SH-SY5Y (cell line): ENCODE results near the gene ABCC4.

Experiments used
- GATA2 ChIP-seq: IDR thresholded peaks from 2 replicates; pipeline ENCODE4 v1.6.1; 2011; ENCODE audit warnings: mild to moderate bottlenecking, low read depth, low read length
- GATA3 ChIP-seq: IDR thresholded peaks from 2 replicates; pipeline ENCODE4 v1.6.1; 2011; ENCODE audit warnings: low read depth, mild to moderate bottlenecking, low read length, moderate library complexity

- TF ChIP-seq GATA2 (no peak), GATA3 (no peak)
Observed at GRCh38 chr13:95226932-95227695, 74.1 kb downstream of the ABCC4 start.
